NCI-H748 (cell line): ENCODE measurements around the gene ULBP3.
"Not testable (repeated sequence)": the region's sequence is repeated elsewhere in the genome, so short reads cannot be mapped to it uniquely, and the experiment has no call there.

Source experiments
- DNase-seq: peaks from one replicate; lab custom pipeline; 2025; ENCODE audit not compliant: unreplicated experiment; lab: John Stamatoyannopoulos, UW

The ULBP3 gene

GRCh38 chr6:150076196-150076893 lies 7.4 kb upstream of the ULBP3 start:
- no peak for DNase-seq

DNA sequence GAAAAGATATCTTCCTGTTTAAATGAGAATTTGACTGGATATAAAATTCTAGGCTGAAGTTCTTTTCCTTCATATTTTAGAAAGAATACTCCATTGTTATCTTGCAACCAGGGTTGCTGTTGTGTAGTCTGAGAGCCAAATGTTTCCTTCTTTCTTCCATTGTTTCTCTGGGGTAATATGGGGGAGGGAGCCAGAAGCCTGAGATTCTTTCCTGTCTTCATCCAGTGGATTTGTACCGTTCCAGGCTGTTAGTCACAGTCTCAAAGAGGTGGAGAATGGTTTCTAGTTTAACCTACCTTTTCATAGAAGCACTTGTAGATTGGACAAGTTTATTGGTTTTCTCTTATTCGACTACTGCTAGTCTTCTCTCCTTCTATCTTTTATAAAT lies 6.1 kb upstream of the ULBP3 start:
- no peak for DNase-seq

- not testable (repeated sequence) for DNase-seq
These were observed 5.6 kb upstream of the ULBP3 start for GRCh38 chr6:150074396-150075033.

GRCh38 chr6:150072201-150072600 lies 3.3 kb upstream of the ULBP3 start:
- peak; percentile 62 for DNase-seq

- no peak for DNase-seq
These were observed 1.4 kb upstream of the ULBP3 start for GRCh38 chr6:150070236-150070818.

DNA sequence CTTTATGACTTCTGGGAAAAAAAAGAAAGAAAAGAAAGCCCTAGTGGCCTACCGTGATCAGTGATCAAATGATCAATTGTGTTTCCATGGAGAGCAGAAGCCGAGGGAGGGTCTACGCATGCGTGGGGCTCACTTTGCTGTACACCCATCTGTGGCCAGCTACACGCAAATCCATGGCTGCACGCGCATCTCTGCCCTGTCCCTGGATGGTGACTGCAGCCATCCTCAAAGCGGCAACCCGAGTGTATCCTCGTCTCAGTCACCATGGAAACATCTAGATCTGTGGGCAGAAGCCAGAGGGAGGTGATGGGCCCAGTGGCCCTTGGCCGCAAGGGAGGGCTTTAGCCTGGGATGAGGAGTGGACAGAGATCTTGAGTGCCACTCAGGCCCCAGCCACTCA lies 785 bp upstream of the ULBP3 start:
- DNase-seq, result peak; percentile 49

DNA sequence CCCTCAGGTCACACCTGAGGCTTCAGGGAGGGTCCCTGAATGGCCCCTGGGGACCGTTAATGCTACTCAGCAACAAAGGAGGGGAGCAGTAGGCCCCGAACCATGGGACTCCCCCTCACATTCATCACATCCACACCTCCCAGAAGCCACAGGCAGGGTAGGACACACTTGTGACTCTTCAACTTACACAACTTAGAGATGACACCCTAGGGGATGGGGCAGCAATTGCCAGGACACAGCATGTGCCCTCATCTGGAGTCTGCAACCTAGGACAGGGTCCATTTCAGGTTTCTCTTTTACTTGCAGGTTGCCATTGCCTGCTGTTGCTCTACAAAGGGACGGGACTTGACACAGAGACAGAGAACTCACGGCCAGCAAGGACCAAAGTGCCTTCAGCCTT lies 770 bp downstream of the ULBP3 start:
- no peak for DNase-seq

- no peak for DNase-seq
These were observed 3.8 kb downstream of the ULBP3 start for GRCh38 chr6:150065083-150065482.

DNA sequence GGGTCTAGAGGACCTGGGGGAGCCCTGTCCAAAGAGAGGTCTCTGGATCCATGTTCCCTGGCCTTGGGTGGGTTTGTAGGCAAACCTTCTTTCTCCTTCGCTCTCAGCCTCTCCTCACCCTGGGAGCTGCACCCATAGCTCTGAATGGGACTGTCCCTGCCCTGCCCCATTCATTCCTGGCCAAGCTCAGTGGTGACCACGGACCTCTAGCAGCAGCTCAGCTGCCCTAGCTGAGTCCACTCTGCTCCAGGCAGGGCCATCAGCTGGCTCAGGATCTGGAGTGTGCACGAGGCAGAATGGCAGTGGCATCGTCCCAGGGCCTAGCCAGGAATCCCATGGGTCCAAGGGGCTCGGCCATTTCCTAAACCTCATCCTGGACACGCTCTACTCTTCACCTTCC lies 5.3 kb downstream of the ULBP3 start:
- DNase-seq, result no peak

- not testable (repeated sequence) for DNase-seq
These were observed 8.9 kb downstream of the ULBP3 start for GRCh38 chr6:150059973-150060372.

DNA sequence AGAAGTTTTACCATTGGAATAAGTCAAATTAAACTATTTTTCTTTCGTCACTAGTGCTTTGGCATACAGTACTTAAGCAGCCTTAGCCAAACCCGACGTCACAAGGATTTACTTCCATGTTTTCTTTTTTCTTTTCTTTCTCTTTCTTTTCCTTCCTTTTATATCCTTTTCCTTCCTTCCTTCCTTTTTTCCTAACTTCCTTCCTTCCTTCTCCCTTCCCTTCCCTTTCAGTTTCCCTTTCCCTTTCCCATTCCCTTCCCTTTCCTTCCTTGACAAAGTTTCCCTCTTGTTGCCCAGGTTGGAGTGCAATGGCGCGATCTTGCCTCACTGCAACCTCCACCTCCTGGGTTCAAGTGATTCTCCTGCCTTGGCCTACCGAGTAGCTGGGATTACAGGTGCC lies 9.9 kb downstream of the ULBP3 start:
- no peak for DNase-seq

GRCh38 chr6:150058231-150058792 lies 10.6 kb downstream of the ULBP3 start:
- DNase-seq, result no peak

- DNase-seq, result no peak
These were observed 11.4 kb downstream of the ULBP3 start for GRCh38 chr6:150057501-150057951.

GRCh38 chr6:150056916-150057315 lies 12.0 kb downstream of the ULBP3 start:
- DNase-seq, result no peak

DNA sequence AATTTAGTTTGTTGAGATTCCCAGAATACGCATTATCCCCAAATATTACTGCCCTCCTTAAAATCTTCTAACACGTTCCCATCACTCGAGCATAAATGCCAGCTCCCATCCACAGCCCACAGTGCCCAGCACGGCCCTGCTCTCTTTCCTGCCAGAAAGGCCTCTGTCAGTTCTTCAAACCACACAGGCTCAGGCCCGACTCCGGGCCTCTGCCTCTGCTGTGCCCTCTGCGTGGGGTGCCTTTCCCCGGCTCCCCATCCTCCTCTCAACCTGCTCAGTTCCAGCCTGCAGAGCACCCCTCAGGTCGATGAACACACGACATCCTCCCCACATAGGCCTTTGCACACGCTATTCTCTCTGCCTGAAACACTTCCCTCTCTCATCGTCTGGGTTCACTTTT lies 12.8 kb downstream of the ULBP3 start:
- no peak for DNase-seq

- no peak for DNase-seq
These were observed 13.8 kb downstream of the ULBP3 start for GRCh38 chr6:150055131-150055530.

DNA sequence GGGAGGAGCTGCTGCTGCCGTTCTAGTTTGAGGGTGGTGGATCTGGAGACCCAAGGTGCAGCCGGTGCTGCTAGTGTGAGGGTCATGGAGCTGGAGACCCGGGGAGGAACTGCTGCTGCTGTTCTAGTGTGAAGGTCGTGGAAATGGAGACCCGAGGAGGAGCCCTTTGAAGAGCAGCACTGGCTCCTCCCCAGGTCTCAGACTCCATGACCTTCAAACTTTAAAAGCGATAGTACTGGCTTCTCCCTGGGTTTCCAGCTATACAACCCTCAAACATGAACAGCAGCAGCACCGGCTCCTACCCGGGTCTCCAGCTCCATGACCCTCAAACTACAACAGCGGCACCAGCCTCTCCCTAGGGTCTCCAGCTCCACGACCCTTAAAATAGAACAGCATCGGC lies 15.5 kb downstream of the ULBP3 start:
- no peak for DNase-seq

GRCh38 chr6:150050846-150051245 lies 18.1 kb downstream of the ULBP3 start:
- no peak for DNase-seq

- DNase-seq, result no peak
These were observed 20.8 kb downstream of the ULBP3 start for GRCh38 chr6:150048099-150048498.

DNA sequence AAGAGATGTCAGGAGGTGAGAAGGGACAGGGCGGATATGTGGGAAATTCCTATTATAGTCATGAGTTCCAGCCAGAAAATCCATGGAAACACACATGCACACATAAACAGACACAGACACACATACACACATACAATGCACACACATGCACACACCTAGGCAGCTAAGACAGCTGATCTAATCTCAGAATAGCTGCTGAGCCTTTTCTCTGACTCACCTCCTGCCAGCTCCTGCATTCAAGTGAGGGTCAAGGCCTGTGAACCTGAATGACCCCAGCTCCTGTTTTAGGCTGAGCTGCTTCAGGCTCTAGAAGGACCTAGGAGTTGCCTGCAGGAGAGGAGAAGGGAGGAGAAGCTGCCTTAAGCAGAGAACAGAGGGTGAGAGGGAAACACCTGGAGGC lies 22.0 kb downstream of the ULBP3 start:
- DNase-seq, result no peak

DNA sequence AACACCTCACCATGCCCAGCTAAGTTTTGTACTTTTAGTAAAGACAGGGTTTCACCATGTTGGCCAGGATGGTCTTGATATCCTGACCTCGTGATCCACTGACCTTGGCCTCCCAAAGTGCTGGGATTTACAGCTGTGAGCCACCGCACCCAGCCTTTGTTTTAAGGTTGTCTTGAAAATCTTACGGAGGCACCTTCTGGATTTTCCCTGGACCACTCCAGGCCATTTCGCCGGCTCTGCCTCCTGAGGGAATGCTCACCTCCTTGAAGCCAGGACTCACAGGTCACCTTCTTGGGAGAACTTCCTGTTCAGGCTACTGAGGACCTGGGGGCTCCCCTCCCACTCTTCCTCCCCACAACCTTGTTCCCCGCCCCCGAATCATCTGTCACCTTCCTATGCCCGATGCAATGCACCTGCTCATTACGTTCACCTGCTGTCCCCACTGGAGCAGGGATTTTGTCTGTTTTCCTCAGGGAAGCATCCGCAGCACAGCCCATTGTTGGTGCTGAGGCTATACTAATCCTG lies 24.2 kb downstream of the ULBP3 start:
- DNase-seq, result no peak
